Measurements from ENCODE around the gene IMPDH2.

Gene IMPDH2

DNA sequence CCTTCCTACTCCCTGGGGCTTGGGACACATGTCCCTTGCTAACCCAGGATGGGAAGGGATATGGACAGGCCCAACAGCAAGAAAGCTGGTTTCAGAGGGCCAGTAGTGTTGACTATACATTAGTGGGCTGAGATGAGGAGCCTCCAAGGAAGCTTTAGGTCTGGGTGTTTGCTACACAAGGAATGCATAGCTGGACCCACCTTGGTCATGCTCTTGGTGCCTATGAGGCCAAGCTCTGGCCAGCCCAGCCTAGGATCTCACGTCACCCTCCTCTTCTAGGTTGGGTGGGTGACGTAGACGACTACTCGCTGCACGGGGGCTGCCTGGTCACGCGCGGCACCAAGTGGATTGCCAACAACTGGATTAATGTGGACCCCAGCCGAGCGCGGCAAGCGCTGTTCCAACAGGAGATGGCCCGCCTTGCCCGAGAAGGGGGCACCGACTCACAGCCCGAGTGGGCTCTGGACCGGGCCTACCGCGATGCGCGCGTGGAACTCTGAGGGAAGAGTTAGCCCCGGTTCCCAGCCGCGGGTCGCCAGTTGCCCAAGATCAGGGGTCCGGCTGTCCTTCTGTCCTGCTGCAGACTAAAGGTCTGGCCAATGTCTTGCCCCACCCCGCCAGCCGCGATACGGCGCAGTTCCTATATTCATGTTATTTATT, 22.7 kb downstream of the IMPDH2 start:
- H3K4me1 ChIP-seq (ENCODE audit: insufficient read depth, low read length), result 0 out of 2 replicates have a peak, but pooled peaks cover 2% of the 10 kb centered on the region
- H3K9me3 ChIP-seq (ENCODE audit: control insufficient read depth, insufficient read depth, low read length), result no peaks in the 10 kb centered on the region
- peak overlapping the region; percentile 84 for H3K9ac ChIP-seq (ENCODE audit: low read depth, low read length)
- peaks cover 2% of the 10 kb centered on the region; the same call in 1 of the 2 replicates for H3K36me3 ChIP-seq (ENCODE audit: insufficient read depth, low read length)

GRCh38 chr3:49005998-49006397, 23.2 kb downstream of the IMPDH2 start:
- no peaks in the 10 kb centered on the region for H3K9me3 ChIP-seq (ENCODE audit: control insufficient read depth, insufficient read depth, low read length)
- H3K36me3 ChIP-seq (ENCODE audit: insufficient read depth, low read length), result no peaks in the 10 kb centered on the region
- peak overlapping the region; percentile 84 for H3K9ac ChIP-seq (ENCODE audit: low read depth, low read length)
- 0 out of 2 replicates have a peak, but pooled peaks cover 2% of the 10 kb centered on the region for H3K4me1 ChIP-seq (ENCODE audit: insufficient read depth, low read length)

GRCh38 chr3:49005303-49005680, 23.9 kb downstream of the IMPDH2 start:
- Histone ChIP-seq H3K9ac (ENCODE audit: low read depth, low read length) (no peak overlapping the region), H3K36me3 (ENCODE audit: insufficient read depth, low read length) (no peaks in the 10 kb centered on the region), H3K9me3 (ENCODE audit: control insufficient read depth, insufficient read depth, low read length) (no peaks in the 10 kb centered on the region), H3K4me1 (ENCODE audit: insufficient read depth, low read length) (0 out of 2 replicates have a peak, but pooled peaks cover 2% of the 10 kb centered on the region)

DNA sequence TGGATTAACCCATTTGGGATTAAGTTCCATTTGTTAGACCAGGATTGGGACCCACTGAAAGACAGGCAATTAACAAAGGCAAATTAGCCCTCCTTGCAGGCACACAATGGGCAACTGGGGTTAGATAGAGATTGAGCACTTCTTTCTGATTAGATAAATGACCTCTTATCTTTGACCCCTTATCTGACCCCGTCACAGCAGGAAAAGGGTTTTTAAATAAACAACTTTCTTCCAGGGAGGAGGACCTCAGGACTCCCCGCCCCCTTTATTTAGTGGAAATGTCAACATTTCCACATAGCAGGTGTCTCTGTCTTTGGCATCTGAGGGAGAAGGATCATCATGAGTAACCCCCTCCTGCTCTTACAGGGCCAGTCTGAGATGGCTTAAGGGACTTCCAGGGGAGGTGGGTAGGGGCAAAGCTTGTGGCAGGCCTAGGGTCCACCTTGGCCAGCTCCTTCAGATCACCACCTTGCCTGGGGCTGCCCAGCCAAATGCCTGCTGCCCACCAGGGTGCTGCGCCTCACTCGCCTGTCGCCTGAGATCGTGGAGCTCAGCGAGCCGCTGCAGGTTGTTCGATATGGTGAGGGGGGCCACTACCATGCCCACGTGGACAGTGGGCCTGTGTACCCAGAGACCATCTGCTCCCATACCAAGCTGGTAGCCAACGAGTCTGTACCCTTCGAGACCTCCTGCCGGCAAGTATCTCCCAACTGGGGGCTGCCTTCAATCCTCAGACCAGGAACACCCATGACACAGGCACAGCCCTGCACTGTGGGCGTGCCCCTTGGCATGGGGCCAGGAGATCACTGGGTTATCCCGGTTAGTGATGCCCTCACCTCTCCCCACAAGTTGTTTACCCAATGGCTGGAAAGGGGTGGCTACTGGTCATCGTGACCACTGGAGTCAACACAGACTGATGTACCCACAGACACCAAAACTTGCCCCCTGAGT, 24.6 kb downstream of the IMPDH2 start:
- no peaks in the 10 kb centered on the region for H3K36me3 ChIP-seq (ENCODE audit: insufficient read depth, low read length)
- H3K9ac ChIP-seq (ENCODE audit: low read depth, low read length), result no peak overlapping the region
- H3K9me3 ChIP-seq (ENCODE audit: control insufficient read depth, insufficient read depth, low read length), result no peaks in the 10 kb centered on the region
- H3K4me1 ChIP-seq (ENCODE audit: insufficient read depth, low read length), result 0 out of 2 replicates have a peak, but pooled peaks cover 2% of the 10 kb centered on the region

DNA sequence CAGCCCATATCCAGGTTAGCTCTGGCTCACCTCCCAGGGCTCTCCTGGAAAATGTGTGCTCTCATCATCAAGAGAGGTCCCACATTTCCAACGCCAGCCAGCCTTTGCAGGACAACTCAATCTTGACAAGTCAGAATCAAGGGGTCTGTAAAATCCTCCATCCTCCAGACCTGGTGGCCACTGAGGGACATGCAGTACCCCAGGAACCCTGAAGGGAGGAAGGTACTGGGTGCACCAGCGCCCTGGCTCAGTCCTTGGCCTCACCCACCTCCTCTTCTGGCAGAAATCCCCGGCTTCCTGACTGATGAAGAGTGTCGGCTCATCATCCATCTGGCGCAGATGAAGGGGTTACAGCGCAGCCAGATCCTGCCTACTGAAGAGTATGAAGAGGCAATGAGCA, 28.0 kb downstream of the IMPDH2 start:
- H3K9ac ChIP-seq (ENCODE audit: low read depth, low read length), result no peak overlapping the region
- no peaks in the 10 kb centered on the region for H3K9me3 ChIP-seq (ENCODE audit: control insufficient read depth, insufficient read depth, low read length)
- H3K4me1 ChIP-seq (ENCODE audit: insufficient read depth, low read length), result peaks cover 5% of the 10 kb centered on the region; the same call in 1 of the 2 replicates
- H3K36me3 ChIP-seq (ENCODE audit: insufficient read depth, low read length), result no peaks in the 10 kb centered on the region

- Histone ChIP-seq H3K4me1 (ENCODE audit: insufficient read depth, low read length) (peaks cover 5% of the 10 kb centered on the region; the same call in 1 of the 2 replicates), H3K36me3 (ENCODE audit: insufficient read depth, low read length) (no peaks in the 10 kb centered on the region), H3K9ac (ENCODE audit: low read depth, low read length) (no peak overlapping the region), H3K9me3 (ENCODE audit: control insufficient read depth, insufficient read depth, low read length) (no peaks in the 10 kb centered on the region)
Observed at GRCh38 chr3:48999085-48999858, 29.9 kb downstream of the IMPDH2 start.

GRCh38 chr3:48997714-48998637, 31.2 kb downstream of the IMPDH2 start:
- H3K9ac ChIP-seq (ENCODE audit: low read depth, low read length), result no peak overlapping the region
- no peaks in the 10 kb centered on the region for H3K9me3 ChIP-seq (ENCODE audit: control insufficient read depth, insufficient read depth, low read length)
- peaks cover 5% of the 10 kb centered on the region; the same call in 1 of the 2 replicates for H3K4me1 ChIP-seq (ENCODE audit: insufficient read depth, low read length)
- H3K36me3 ChIP-seq (ENCODE audit: insufficient read depth, low read length), result no peaks in the 10 kb centered on the region

DNA sequence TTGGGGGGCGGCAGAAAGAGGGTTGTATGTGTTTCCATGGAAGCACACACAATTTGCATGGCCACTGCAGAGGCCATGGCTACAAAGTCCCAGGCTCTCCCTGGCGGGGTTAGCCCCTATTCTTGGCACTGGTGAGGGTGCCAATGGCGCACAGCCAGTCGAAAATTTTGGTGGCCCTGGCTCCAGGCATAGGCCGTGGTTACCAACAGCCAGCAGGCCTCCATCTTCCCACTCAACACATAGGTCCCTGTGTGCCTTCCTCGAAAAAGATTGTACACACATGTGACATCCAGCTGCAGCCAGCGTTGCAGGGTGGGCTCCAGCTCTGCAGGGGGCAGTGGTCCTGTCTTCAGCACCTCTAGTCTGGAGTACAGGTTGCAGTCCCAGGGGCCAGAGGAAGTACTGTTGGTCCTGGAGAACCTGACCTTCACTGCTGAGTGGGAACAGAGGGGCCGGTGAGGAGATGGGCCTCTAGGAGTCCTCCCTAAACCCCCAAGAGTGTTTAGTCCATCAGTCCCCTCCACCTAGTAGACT, 32.0 kb downstream of the IMPDH2 start:
- no peak overlapping the region for H3K9ac ChIP-seq (ENCODE audit: low read depth, low read length)
- H3K36me3 ChIP-seq (ENCODE audit: insufficient read depth, low read length), result no peaks in the 10 kb centered on the region
- H3K9me3 ChIP-seq (ENCODE audit: control insufficient read depth, insufficient read depth, low read length), result no peaks in the 10 kb centered on the region
- H3K4me1 ChIP-seq (ENCODE audit: insufficient read depth, low read length), result peaks cover 5% of the 10 kb centered on the region; the same call in 1 of the 2 replicates

DNA sequence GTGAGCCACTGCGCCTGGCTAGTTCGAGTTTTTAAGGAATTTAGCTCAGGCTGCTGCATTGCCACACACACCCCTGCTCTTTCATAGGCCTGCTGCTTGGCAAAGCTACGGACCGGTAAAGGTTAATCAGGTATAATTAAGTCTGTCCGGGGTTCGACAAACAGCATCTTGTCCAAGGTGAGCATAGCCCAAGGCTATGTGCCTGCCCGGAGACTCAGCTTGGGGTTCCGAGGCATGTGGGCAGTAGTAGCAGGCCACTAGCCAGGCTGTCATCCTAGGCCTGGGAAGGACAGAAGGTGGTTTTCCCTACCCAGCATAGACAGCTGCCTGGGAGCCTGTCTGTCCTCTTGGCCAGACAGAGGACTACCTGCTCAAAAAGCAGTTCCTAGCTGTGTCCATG, 32.6 kb downstream of the IMPDH2 start:
- Histone ChIP-seq H3K4me1 (ENCODE audit: insufficient read depth, low read length) (peaks cover 5% of the 10 kb centered on the region), H3K36me3 (ENCODE audit: insufficient read depth, low read length) (no peaks in the 10 kb centered on the region), H3K9ac (ENCODE audit: low read depth, low read length) (no peak overlapping the region), H3K9me3 (ENCODE audit: control insufficient read depth, insufficient read depth, low read length) (no peaks in the 10 kb centered on the region)

- Histone ChIP-seq H3K9me3 (ENCODE audit: control insufficient read depth, insufficient read depth, low read length) (no peaks in the 10 kb centered on the region), H3K9ac (ENCODE audit: low read depth, low read length) (no peak overlapping the region), H3K36me3 (ENCODE audit: insufficient read depth, low read length) (no peaks in the 10 kb centered on the region), H3K4me1 (ENCODE audit: insufficient read depth, low read length) (peaks cover 3% of the 10 kb centered on the region)
Observed at GRCh38 chr3:48993834-48994233, 35.4 kb downstream of the IMPDH2 start.

DNA sequence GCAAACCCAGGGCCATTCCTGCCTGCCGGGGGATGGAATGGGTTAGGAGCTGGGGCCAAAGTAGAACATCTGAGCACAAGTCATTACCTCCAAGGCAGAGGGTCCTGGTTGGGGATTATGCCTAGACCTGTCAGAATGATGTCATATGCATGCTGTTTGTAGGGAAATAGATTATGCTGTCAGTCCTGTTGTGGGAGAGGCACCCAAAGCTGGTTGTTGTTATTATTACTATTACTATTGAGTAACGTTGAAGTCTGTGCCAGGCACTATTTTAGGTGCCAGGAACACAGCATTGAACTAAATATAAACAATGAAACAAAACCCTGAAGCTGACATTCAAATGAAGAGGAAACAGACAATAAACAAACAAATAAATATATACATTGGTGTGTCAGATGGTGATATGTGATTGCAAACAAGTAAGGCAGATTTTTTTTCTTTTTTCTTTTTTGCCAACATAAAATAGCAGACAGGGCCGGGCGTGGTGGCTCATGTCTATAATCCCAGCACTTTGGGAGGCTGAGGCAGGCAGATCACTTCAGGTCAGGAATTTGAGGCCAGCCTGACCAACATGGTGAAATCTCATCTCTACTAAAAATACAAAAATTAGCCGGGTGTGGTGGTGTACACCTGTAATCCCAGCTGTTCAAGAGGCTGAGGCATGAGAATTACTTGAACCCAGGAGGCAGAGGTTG, 37.2 kb downstream of the IMPDH2 start:
- Histone ChIP-seq H3K4me1 (ENCODE audit: insufficient read depth, low read length) (peaks cover 3% of the 10 kb centered on the region), H3K9ac (ENCODE audit: low read depth, low read length) (no peak overlapping the region)

GRCh38 chr3:48990636-48991469, 38.3 kb downstream of the IMPDH2 start:
- peaks cover 4% of the 10 kb centered on the region; the same call in 1 of the 2 replicates for H3K36me3 ChIP-seq (ENCODE audit: insufficient read depth, low read length)
- H3K9ac ChIP-seq (ENCODE audit: low read depth, low read length), result peak overlapping the region; percentile 88
- H3K9me3 ChIP-seq (ENCODE audit: control insufficient read depth, insufficient read depth, low read length), result no peaks in the 10 kb centered on the region
- peaks cover 3% of the 10 kb centered on the region for H3K4me1 ChIP-seq (ENCODE audit: insufficient read depth, low read length)

More for the DNA sequence above, 37.2 kb downstream of the IMPDH2 start:
- no peaks in the 10 kb centered on the region for H3K36me3 ChIP-seq (ENCODE audit: insufficient read depth, low read length)
- no peaks in the 10 kb centered on the region for H3K9me3 ChIP-seq (ENCODE audit: control insufficient read depth, insufficient read depth, low read length)

Measured in ES-I3 (cell line).